ENCODE results near the gene NDST4.

Gene NDST4

DNA sequence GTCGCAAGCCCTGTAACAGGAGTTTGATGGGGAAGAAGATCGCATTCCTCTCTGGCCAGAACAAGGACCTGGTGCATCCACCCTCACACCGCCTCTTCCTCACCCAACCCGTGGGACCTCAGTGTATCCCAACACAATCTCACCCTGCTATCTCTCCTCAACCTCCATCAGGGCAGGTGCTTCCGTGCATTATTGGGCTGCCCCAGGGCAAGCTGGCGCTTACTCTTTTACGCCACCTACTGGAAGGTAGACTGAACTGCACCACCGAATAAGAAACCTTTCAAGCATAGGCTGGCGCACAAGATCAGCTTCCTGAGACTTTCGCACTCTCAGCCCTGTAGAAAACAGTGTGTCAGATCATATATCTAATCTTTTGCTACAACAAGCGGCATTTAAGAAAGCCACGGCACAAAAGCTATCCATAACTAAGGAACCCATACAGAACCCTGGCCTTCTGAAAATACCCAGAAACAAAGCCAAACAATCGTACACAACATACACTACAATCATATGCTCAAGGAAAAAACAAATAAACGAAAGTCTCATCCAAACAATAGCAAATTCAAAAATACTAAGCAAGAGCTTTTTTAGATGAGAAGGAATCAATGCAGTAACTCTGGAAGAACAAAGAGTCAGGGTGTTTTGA is 305.5 kb downstream of the NDST4 start:
- peak; percentile 41 for DNase-seq (ENCODE audit: low spot score)
- CTCF ChIA-PET: interaction anchor here (0.6 to 1.4 kb wide), 11 partner anchors 11 to 1756 kb away, joined by 3 to 5 read pairs (median 3); no protein-coding TSS in a partner anchor
- TF ChIP-seq, protein P1, sequence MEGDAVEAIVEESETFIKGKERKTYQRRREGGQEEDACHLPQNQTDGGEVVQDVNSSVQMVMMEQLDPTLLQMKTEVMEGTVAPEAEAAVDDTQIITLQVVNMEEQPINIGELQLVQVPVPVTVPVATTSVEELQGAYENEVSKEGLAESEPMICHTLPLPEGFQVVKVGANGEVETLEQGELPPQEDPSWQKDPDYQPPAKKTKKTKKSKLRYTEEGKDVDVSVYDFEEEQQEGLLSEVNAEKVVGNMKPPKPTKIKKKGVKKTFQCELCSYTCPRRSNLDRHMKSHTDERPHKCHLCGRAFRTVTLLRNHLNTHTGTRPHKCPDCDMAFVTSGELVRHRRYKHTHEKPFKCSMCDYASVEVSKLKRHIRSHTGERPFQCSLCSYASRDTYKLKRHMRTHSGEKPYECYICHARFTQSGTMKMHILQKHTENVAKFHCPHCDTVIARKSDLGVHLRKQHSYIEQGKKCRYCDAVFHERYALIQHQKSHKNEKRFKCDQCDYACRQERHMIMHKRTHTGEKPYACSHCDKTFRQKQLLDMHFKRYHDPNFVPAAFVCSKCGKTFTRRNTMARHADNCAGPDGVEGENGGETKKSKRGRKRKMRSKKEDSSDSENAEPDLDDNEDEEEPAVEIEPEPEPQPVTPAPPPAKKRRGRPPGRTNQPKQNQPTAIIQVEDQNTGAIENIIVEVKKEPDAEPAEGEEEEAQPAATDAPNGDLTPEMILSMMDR (conservative IDR thresholded peaks at IDR 0.05; ENCODE audit: low read depth): peak; percentile 84
- no peak overlapping the region for H3K27ac ChIP-seq
- POLR2A ChIA-PET (ENCODE audit: low non-redundant PET): no interaction called here

- ChIA-PET POLR2A (ENCODE audit: low non-redundant PET) (no interaction called here), CTCF (interaction anchor here (0.6 to 1.4 kb wide), 4 partner anchors 10 to 31 kb away, joined by 3 to 5 read pairs (median 4); no protein-coding TSS in a partner anchor)
- no peak overlapping the region for H3K27ac ChIP-seq
- TF ChIP-seq, protein P1 (conservative IDR thresholded peaks at IDR 0.05; ENCODE audit: low read depth): no peak
- no peak for DNase-seq (ENCODE audit: low spot score)
Observed at GRCh38 chr4:114807357-114807756, 306.1 kb downstream of the NDST4 start.

DNA sequence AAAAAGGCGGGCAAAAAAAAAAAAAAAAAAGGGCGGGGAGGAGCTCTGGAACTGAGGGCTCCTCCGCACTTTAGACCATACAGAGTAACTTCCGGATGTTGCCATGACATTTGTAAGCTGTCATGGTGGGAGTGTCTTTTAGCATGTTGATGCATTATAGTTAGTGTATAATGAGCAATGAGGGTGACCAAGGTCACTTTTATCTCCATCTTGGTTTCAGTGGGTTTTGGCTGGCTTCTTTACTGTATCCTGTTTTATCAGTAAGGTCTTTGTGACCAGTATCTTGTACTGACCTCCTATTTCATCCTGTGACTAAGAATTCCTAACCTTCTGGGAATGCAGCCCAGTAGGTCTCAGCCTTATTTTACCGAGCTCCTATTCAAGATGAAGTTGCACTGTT is 321.4 kb downstream of the NDST4 start:
- TF ChIP-seq, protein P1 (conservative IDR thresholded peaks at IDR 0.05; ENCODE audit: low read depth): no peak
- H3K27ac ChIP-seq: no peak overlapping the region
- DNase-seq (ENCODE audit: low spot score): no peak
- POLR2A ChIA-PET (ENCODE audit: low non-redundant PET): no interaction called here
- CTCF ChIA-PET: no interaction called here

GRCh38 chr4:114785570-114785969 is 327.9 kb downstream of the NDST4 start:
- TF ChIP-seq, protein P1 (conservative IDR thresholded peaks at IDR 0.05; ENCODE audit: low read depth): no peak
- H3K27ac ChIP-seq: no peak overlapping the region
- no peak for DNase-seq (ENCODE audit: low spot score)
- ChIA-PET CTCF (no interaction called here), POLR2A (ENCODE audit: low non-redundant PET) (no interaction called here)

GRCh38 chr4:114783215-114783595 is 330.2 kb downstream of the NDST4 start:
- ChIA-PET POLR2A (ENCODE audit: low non-redundant PET) (no interaction called here), CTCF (no interaction called here)
- TF ChIP-seq, protein P1 (conservative IDR thresholded peaks at IDR 0.05; ENCODE audit: low read depth): no peak
- no peak for DNase-seq (ENCODE audit: low spot score)
- H3K27ac ChIP-seq: no peak overlapping the region

DNA sequence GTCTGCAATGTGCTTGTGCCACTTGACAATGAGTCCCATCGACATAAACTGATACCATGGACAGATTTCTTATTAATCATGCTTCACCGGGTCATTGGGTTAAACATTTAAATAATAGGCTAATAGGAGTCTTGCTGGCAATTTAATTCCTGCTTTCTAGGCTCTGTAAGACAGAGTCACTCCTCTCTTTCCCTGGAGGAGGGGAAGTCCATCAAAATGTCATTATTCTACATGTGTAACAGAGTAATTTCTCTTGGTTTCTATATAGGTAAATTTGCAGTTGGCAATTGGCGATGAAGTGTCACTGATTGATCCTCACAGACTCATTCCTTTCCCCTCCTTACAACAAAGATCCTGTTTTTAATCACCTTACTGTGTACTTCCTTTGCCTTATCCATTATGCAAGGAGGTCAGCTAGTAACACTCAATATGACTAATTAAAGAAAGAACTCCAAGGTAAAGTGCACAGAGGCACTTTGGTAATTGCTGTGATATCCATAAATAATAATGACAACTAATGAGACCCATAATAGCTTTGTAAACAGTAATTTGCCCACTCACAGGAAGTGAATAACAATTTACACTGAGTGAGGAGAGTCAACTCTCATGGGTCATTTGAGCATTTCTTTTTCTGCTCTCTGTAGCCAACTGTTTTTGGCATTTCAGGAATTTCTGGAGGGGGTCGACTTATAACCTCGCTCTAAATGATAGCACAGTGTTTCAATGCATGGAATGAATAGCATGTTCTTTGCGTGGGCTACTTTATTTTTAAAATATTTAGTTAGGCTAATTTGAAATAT is 330.8 kb downstream of the NDST4 start:
- H3K27ac ChIP-seq: no peak overlapping the region
- ChIA-PET POLR2A (ENCODE audit: low non-redundant PET) (no interaction called here), CTCF (no interaction called here)
- TF ChIP-seq, protein P1 (conservative IDR thresholded peaks at IDR 0.05; ENCODE audit: low read depth): no peak
- no peak for DNase-seq (ENCODE audit: low spot score)
